NCI-H446 (cell line): Measurements from ENCODE around the gene CANX.
A peak's percentile ranks its signal among the peaks of the same experiment; 100 is the strongest.
"Not testable (repeated sequence)": the region's sequence is repeated elsewhere in the genome, so short reads cannot be mapped to it uniquely, and the experiment has no call there.

Experiments used
- DNase-seq, 2 experiments: peaks; one replicate each; lab custom pipeline; 2025; lab: John Stamatoyannopoulos, UW

Gene CANX

GRCh38 chr5:179698935-179699615 lies at the start of gene CANX:
CANX (plus strand) TSS chr5:179698967; CDS start chr5:179705682, 6,715 bp downstream.
- no peak for DNase-seq

GRCh38 chr5:179649166-179649703 lies 49.5 kb upstream of the CANX start:
- DNase-seq: not testable (repeated sequence)

GRCh38 chr5:179650245-179650644 lies 48.5 kb upstream of the CANX start:
- not testable (repeated sequence) for DNase-seq

GRCh38 chr5:179653135-179653534 lies 45.6 kb upstream of the CANX start:
- DNase-seq: not testable (repeated sequence)

GRCh38 chr5:179657302-179658178 lies 41.2 kb upstream of the CANX start:
- DNase-seq: not testable (repeated sequence)

GRCh38 chr5:179658179-179658856 lies 40.4 kb upstream of the CANX start:
- DNase-seq: not testable (repeated sequence)

- not testable (repeated sequence) for DNase-seq
These were observed 37.1 kb upstream of the CANX start for GRCh38 chr5:179661647-179662046.

- DNase-seq: no peak
These were observed 30.4 kb upstream of the CANX start for GRCh38 chr5:179668391-179668790.

- DNase-seq: peak; percentile 90 to 98
These were observed 20.3 kb upstream of the CANX start for GRCh38 chr5:179678223-179679013.

- peak; percentile 64 to 83 for DNase-seq
These were observed 19.6 kb upstream of the CANX start for GRCh38 chr5:179679014-179679674.

- no peak for DNase-seq
These were observed 18.6 kb upstream of the CANX start for GRCh38 chr5:179680014-179680779.

- DNase-seq: no peak
These were observed 17.9 kb upstream of the CANX start, which contains the start of gene CBY3 for GRCh38 chr5:179680780-179681401. CBY3 (minus strand) TSS chr5:179681034; CDS start chr5:179680918, 116 bp downstream.

GRCh38 chr5:179689212-179689611 lies 9.6 kb upstream of the CANX start:
- not testable (repeated sequence) for DNase-seq

GRCh38 chr5:179694561-179694960 lies 4.2 kb upstream of the CANX start:
- no peak for DNase-seq

GRCh38 chr5:179696603-179697002 lies 2.2 kb upstream of the CANX start:
- no peak for DNase-seq

- DNase-seq: no peak
These were observed 1.7 kb upstream of the CANX start for GRCh38 chr5:179697108-179697507.

- not testable (repeated sequence) for DNase-seq
These were observed 1.2 kb upstream of the CANX start for GRCh38 chr5:179697543-179697942.

- peak; percentile 98 to 99 for DNase-seq
These were observed 503 bp upstream of the CANX start for GRCh38 chr5:179697993-179698934.
